PC-3 (cell line): Measurements from ENCODE around the gene BTBD19. TPM values are rescaled to one million over a fixed set of nuclear protein-coding genes. Genes with fewer than 3 reads are reported as not detected.
"Not testable (repeated sequence)": the region's sequence is repeated elsewhere in the genome, so short reads cannot be mapped to it uniquely, and the experiment has no call there.

Source experiments
- ATAC-seq: fragments of 200-7000 bp; cut with Tn5 transposase; 2 replicates; pipeline ENCODE4 v1.9.1; 2020; ENCODE audit warnings: mild to moderate bottlenecking, moderate library complexity
- BruUV-seq: library from RNA; stranded (reverse); fragments of 400-500 nt; replicated peaks from 2 replicates; lab custom pipeline; 2021; lab: Mats Ljungman, UMichigan
- CTCF ChIA-PET: fragments of 300-600 bp; sonication (Branson Sonifier 250); formaldehyde crosslinking; loops from one replicate; lab custom pipeline; 2022; ENCODE audit warnings: antibody characterized with exemption; lab: Charles Lee
- POLR2A ChIA-PET: fragments of 300-600 bp; sonication (Branson Sonifier 250); formaldehyde crosslinking; loops from one replicate; lab custom pipeline; 2022; ENCODE audit warnings: antibody characterized with exemption; ENCODE audit not compliant: unreplicated experiment; lab: Charles Lee
- DNase-seq: peaks from one replicate; pipeline ENCODE4 v3.0.0-alpha.2; 2015
- H2AFZ ChIP-seq: fragments of 300-600 bp; sonication (generic); 2 replicates; pipeline ENCODE4 v1.6.0; 2016; ENCODE audit warnings: antibody characterized with exemption, low read length
- H3F3A ChIP-seq: fragments of 300-600 bp; sonication (generic); one replicate; pipeline ENCODE4 v1.6.0; 2017; ENCODE audit warnings: antibody characterized with exemption, low read length, control low read depth, mild to moderate bottlenecking; ENCODE audit not compliant: unreplicated experiment
- H3K27ac ChIP-seq: fragments of 300-600 bp; sonication (generic); 2 replicates; pipeline ENCODE4 v1.5.1; 2016; ENCODE audit warnings: mild to moderate bottlenecking, low read length
- H3K27me3 ChIP-seq: fragments of 300-600 bp; sonication (generic); 2 replicates; pipeline ENCODE4 v1.6.1; 2016; ENCODE audit warnings: low read length, mixed read lengths
- H3K36me3 ChIP-seq: fragments of 300-600 bp; sonication (generic); 2 replicates; pipeline ENCODE4 v1.6.1; 2016; ENCODE audit warnings: low read depth, mixed run types, low read length, mixed read lengths
- H3K4me1 ChIP-seq: fragments of 300-600 bp; sonication (generic); 2 replicates; pipeline ENCODE4 v1.5.1; 2016; ENCODE audit warnings: low read length; ENCODE audit not compliant: insufficient read depth
- H3K4me2 ChIP-seq: fragments of 300-600 bp; sonication (generic); 2 replicates; pipeline ENCODE4 v1.6.0; 2016; ENCODE audit warnings: low read length
- H3K4me3 ChIP-seq: fragments of 300-600 bp; sonication (generic); 2 replicates; pipeline ENCODE4 v1.5.1; 2016; ENCODE audit warnings: mild to moderate bottlenecking, low read length, mixed read lengths
- H3K79me2 ChIP-seq: fragments of 300-600 bp; sonication (generic); 2 replicates; pipeline ENCODE4 v1.6.1; 2017; ENCODE audit warnings: low read length, mixed read lengths
- H3K9ac ChIP-seq: fragments of 300-600 bp; sonication (generic); 2 replicates; pipeline ENCODE4 v1.6.0; 2016; ENCODE audit warnings: mild to moderate bottlenecking, low read length
- H3K9me2 ChIP-seq: fragments of 300-600 bp; sonication (generic); replicated peaks from 2 replicates; pipeline ENCODE4 v1.6.1; 2016; ENCODE audit warnings: mixed run types, low read length, mixed read lengths
- H3K9me3 ChIP-seq: fragments of 300-600 bp; sonication (generic); 2 replicates; pipeline ENCODE4 v1.6.1; 2016; ENCODE audit warnings: low read length, mixed read lengths
- H4K20me1 ChIP-seq: fragments of 300-600 bp; sonication (generic); 2 replicates; pipeline ENCODE4 v1.6.1; 2016; ENCODE audit warnings: low read length, mixed read lengths
- EZH2 ChIP-seq: fragments of 300-600 bp; sonication (generic); IDR thresholded peaks from one replicate; pipeline ENCODE4 v1.6.1; 2017; ENCODE audit warnings: antibody characterized with exemption, mild to moderate bottlenecking, low read length; ENCODE audit not compliant: unreplicated experiment
- EZH2phosphoT487 ChIP-seq: fragments of 300-600 bp; sonication (generic); IDR thresholded peaks from 2 replicates; pipeline ENCODE4 v1.6.1; 2018; ENCODE audit warnings: mild to moderate bottlenecking, antibody characterized with exemption, low read length, borderline replicate concordance
- intact Hi-C: fragments of 100-400 bp; cut with micrococcal nuclease; formaldehyde crosslinking; loops from 2 replicates; pipeline ENCODE4 v1.9.0; 2023
- total RNA-seq: library from RNA; depleted of rRNA; stranded (reverse); fragments of >200 nt; gene quantifications from 2 replicates; pipeline ENCODE4 v1.2.3, GENCODE V29; 2014
- TF ChIP-seq, protein P1 (sequence below): fragments of 300-600 bp; sonication (generic); conservative IDR thresholded peaks from 2 replicates; pipeline ENCODE4 v1.5.1; 2017; ENCODE audit warnings: antibody characterized with exemption, low read depth, mild to moderate bottlenecking, low read length

BTBD19 gene
- total RNA-seq, 1 experiment from 2014 or later: 0.58 TPM

- intact Hi-C loops: loop anchor here (1.0 to 10.0 kb wide), 4 partner anchors 44 to 464 kb away; partner anchors contain the start of gene UROD
- Histone ChIP-seq H3K27ac (no peak overlapping the region), H3K4me2 (no peak overlapping the region), H3K27me3 (no peaks in the 10 kb centered on the region), H3K9me2 (no peaks in the 10 kb centered on the region), H3F3A (no peaks in the 10 kb centered on the region), H2AFZ (peak overlapping the region; percentile 49), H3K9ac (no peak overlapping the region), H3K4me3 (no peak overlapping the region), H3K79me2 (no peaks in the 10 kb centered on the region), H3K4me1 (no peaks in the 10 kb centered on the region), H3K36me3 (no peaks in the 10 kb centered on the region), H3K9me3 (no peaks in the 10 kb centered on the region), H4K20me1 (no peaks in the 10 kb centered on the region)
- peak; percentile 85 for DNase-seq
- TF ChIP-seq, protein P1, sequence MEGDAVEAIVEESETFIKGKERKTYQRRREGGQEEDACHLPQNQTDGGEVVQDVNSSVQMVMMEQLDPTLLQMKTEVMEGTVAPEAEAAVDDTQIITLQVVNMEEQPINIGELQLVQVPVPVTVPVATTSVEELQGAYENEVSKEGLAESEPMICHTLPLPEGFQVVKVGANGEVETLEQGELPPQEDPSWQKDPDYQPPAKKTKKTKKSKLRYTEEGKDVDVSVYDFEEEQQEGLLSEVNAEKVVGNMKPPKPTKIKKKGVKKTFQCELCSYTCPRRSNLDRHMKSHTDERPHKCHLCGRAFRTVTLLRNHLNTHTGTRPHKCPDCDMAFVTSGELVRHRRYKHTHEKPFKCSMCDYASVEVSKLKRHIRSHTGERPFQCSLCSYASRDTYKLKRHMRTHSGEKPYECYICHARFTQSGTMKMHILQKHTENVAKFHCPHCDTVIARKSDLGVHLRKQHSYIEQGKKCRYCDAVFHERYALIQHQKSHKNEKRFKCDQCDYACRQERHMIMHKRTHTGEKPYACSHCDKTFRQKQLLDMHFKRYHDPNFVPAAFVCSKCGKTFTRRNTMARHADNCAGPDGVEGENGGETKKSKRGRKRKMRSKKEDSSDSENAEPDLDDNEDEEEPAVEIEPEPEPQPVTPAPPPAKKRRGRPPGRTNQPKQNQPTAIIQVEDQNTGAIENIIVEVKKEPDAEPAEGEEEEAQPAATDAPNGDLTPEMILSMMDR: peak; percentile 91
- TF ChIP-seq EZH2phosphoT487: no peak
- ChIA-PET CTCF (interaction anchor here (0.6 kb wide), 1 partner anchor 646 kb away, joined by 5 read pairs; no protein-coding TSS in a partner anchor), POLR2A (no interaction called here)
- peak; percentile 93 for ATAC-seq
- no TSS peak for BruUV-seq
Observed at GRCh38 chr1:44835738-44836675, 27.7 kb downstream of the BTBD19 start.

DNA sequence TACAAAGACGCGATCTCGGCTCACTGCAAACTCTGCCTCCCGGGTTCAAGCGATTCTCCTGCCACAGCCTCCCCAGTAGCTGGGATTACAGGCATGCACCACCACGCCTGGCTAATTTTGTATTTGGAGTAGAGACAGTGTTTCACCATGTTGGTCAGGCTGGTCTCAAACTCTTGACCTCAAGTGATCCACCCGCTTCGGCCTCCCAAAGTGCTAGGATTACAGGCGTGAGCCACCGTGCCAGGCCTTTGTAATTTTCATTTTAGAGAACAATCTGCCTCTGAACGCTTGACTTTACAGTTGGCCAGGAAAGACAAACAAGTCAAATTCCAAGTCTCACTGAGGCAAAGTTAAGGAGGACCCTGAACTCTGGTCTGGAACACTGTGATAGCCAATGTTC is 30.0 kb downstream of the BTBD19 start:
- H3K4me1 ChIP-seq, CTCF ChIA-PET, H3K9ac ChIP-seq, H3K4me3 ChIP-seq, H3K9me2 ChIP-seq, H2AFZ ChIP-seq, H3K36me3 ChIP-seq, H3K27me3 ChIP-seq, H3K79me2 ChIP-seq, H4K20me1 ChIP-seq, H3K9me3 ChIP-seq, BruUV-seq, H3F3A ChIP-seq, ATAC-seq, POLR2A ChIA-PET, DNase-seq, H3K27ac ChIP-seq, H3K4me2 ChIP-seq: not testable (repeated sequence)
- intact Hi-C loops: loop anchor here (5.0 to 10.0 kb wide), 2 partner anchors 46 to 87 kb away; no protein-coding TSS in a partner anchor

- CTCF ChIA-PET: no interaction called here
- Histone ChIP-seq H3K79me2 (no peaks in the 10 kb centered on the region), H3K9ac (no peak overlapping the region), H3K9me2 (no peaks in the 10 kb centered on the region), H3K4me2 (no peak overlapping the region), H4K20me1 (no peaks in the 10 kb centered on the region), H3K27ac (no peak overlapping the region), H3K4me3 (no peak overlapping the region), H3F3A (no peaks in the 10 kb centered on the region), H3K9me3 (no peaks in the 10 kb centered on the region), H3K27me3 (no peaks in the 10 kb centered on the region), H3K36me3 (no peaks in the 10 kb centered on the region), H2AFZ (no peak overlapping the region), H3K4me1 (no peaks in the 10 kb centered on the region)
- BruUV-seq: no TSS peak
- POLR2A ChIA-PET: no interaction called here
- TF ChIP-seq EZH2: no peak
- no peak for TF ChIP-seq EZH2phosphoT487
- TF ChIP-seq, protein P1: no peak
- intact Hi-C loops: loop anchor here (5.0 to 10.0 kb wide), 2 partner anchors 47 to 85 kb away; no protein-coding TSS in a partner anchor
- no peak for ATAC-seq
- no peak for DNase-seq
Observed at GRCh38 chr1:44839576-44839975, 31.3 kb downstream of the BTBD19 start.
